HG03159 (cell line): Measurements from ENCODE around the gene GRK5.

Experiments used
- ATAC-seq: cut with Tn5 transposase; IDR thresholded peaks from one replicate; pipeline ENCODE4 v1.9.1; 2021; ENCODE audit warnings: mild to moderate bottlenecking, moderate library complexity; ENCODE audit not compliant: unreplicated experiment

Gene GRK5

DNA sequence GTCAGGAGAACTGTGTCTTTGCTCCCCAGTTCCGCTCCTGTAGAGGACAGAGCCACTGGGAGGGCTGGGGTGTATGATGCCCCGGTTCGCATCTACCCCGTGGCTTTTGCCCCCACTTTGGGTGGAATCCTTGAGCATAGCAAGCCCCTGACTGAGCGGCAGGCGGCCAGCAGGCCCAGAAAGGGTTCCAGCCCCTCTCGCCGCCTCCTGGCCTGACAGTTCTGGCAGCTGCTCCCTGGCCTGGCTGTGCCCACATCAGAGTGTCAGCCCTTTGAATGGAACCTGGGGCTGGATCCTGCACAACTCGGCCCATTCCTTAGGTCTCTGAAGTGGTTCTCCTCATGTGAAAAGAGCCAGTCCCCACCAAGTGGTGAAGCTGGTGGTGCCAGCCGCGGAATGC, 106.7 kb downstream of the GRK5 start:
- ATAC-seq = no peak

DNA sequence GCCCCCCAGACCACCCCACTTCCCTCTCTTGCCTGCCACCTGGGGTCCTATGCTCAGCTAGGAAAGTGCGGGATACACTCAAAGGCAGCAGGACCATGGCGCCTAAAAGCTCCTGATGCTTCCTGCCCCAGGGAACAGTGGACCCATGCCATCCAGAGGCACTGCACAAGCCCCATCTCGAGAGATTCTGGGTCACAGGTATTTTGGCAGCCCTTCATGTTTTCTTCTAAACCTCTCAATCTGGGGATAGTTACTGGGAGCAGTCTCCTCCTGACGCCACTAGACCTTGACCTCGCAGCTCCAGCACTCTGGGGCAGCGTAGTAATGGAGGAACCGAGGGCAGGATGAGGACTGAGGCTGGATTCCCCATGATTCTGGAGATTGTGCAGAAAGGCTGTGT, 107.1 kb downstream of the GRK5 start:
- ATAC-seq = no peak

DNA sequence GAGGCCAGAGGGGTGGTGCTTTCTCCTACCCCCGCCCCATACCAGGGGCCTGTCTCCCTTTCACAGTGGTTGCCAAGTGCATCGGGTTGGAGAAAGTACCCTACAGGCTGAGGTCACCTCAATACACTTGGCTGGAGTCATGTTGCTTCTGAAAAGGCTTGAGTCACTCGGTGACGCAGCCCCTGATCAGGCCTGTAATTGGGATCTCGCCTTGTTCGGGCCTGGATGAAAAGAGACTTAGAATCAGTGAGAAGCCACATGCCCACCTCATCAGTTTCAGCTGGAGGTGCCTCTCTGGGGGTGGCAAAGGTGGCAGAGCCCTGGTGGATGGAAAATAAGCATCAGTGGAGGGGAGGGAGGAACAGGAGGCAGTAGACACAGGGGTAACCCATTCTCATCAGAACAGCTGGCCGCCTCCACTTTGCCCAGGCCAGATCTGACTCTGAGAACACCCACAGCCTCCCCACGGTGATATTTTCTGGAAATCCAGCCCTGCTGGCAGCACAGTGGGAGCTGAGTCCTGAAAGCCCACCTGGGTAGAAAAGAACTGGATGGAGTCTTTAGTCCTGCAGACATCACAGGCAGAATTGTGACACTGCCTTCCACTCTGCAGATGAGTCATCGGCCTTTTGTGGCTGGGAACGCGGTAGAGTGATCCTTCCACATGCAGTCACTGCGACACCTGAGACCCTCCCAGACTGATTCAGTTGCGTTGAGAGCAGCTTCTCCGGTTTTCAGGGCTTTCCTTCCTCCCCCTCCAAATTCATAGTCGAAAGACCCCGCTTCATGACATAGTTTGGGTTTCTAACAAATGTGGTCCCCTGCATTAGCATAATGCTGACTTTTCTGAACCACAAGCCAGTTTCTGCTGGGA, 108.0 kb downstream of the GRK5 start:
- peak; percentile 57 for ATAC-seq

DNA sequence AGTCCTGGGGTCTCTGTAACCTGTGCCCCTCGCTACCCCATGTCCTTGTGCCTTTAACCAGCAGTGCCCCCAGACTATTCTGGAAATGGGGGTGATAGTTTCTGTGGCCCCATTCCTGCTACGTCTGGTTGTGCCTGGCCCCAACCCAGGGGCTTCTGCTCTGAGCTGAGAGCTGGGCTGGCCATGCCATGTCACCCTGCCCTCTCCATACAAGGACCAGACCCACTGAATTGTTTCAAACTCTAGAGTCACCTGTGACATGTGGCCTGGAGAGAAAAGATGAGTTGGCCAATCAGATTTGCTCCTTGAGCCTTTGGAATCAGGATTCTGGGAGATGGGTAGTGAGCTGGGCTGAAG, 108.6 kb downstream of the GRK5 start:
- no peak for ATAC-seq

DNA sequence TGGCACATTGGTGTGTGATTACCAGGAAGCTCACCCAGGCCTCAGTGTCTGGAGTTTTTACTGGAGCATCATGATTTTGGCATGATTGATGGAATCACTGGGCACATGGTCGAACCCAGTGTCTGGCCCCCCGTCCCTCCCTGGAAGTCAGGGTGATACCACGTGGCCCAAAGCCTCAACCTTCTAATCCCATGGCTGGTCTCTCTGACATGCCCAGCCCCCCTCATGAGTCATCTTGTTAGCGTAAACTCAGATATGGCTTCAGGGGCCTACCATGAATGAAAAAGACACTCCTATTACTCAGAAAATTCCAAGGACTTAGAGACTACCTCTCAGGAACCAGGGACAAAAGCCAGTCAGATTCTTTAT, 109.3 kb downstream of the GRK5 start:
- ATAC-seq = no peak

DNA sequence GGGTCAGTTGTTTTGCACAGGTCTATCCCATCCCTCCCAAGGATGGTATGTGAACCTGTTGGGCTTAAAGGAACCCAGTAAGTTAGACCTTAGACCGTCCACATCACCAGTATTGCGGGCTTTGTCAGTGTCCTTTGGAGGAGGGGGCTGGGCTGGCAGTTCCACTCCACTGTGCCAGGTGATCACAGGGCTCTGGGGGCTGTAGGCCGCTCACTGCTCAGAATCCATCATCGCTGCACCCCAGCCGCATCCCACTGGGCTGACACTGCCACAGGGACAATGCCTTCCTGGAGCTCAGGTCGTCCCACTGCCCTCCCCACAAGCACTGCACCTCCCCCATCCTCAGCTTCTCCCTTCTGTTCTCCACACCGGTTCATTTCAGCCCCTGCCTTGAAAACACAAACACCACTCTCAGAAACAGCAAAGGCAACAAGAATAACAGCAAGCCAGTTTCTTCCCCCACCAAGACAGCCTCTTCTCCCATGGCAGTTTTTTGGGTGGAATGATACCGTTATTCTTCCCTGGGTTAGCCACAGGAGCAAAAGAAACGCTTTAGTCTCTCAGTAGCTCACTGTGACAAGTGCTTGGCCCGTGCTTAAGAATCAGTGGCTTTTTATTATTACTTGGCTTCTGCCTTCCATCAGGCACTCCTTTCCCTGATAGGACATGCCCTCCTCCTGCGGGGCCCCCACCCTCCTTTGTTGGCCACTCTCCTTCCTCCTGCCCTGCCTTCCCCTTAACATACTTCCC, 111.2 kb downstream of the GRK5 start:
- no peak for ATAC-seq

DNA sequence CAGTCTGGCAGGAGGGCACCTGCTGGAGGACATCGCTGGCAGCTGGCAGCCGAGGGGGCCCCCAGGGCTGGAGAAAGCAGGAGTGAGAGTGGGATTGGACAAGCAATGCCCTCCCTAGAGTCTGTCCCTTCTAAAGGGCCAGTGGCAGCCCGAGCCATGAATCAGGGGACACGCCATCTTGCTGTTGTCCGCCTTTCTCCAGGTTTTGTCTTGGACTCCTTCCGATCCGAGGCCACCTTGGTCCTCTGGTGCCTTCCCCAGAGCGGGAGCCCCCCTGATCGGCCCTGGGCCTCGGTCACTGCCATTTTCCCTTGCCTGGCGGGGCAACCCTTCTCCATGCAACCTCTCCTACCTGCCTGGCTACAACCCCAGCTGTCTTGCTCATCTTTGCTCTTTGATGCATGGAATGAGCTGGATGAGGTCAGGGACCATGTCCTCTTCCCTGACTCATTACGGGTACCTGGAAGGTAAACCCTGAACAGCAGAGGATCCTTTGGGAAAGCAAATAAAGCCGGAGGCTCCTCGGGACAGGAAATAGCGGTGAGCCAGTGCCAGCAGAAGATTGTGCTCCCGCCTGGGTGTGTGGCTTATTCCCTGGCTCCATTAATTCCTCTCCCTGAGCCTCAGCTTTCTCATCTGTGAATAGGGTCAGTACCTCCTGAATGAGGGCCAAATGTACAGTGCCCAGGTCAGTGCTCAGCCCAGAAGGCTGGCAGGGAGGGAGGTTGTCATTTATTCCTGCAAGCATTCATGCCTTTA, 112.0 kb downstream of the GRK5 start:
- no peak for ATAC-seq

DNA sequence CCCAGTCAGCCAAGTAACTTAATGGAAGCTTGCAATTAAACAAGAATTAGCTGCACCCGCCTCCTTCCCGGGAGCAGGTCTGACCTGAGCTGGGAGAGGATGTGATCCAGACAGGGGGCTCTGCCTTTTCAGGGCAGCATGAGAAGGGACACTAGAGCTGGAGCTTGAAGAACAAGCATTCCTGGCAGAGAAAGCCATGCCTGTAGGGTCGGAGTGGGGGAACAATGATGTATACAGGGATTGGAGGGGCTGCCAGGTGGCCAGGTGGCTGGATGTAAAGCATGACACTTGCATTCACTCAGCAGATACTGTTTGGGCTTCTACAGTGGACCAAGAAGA, 112.5 kb downstream of the GRK5 start:
- no peak for ATAC-seq

DNA sequence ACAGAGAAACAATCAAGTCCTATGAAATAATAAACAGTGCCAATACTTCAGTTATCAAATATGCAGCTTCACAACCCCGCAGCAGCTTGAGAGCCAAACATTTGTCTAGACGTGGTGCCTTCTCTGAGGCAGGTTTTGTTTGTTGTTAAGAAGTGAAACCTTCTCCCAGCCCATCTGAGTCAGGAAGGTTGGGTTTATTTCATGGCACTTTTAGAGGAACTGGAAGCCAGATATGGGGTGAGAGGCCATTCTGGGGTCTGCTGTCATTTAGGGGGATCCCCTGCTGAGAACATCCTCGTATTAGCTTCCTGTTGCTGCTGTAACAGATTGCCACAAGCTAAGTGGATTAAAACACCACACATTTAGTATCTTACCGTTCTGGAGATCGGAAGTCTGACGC, 113.6 kb downstream of the GRK5 start:
- ATAC-seq = no peak

DNA sequence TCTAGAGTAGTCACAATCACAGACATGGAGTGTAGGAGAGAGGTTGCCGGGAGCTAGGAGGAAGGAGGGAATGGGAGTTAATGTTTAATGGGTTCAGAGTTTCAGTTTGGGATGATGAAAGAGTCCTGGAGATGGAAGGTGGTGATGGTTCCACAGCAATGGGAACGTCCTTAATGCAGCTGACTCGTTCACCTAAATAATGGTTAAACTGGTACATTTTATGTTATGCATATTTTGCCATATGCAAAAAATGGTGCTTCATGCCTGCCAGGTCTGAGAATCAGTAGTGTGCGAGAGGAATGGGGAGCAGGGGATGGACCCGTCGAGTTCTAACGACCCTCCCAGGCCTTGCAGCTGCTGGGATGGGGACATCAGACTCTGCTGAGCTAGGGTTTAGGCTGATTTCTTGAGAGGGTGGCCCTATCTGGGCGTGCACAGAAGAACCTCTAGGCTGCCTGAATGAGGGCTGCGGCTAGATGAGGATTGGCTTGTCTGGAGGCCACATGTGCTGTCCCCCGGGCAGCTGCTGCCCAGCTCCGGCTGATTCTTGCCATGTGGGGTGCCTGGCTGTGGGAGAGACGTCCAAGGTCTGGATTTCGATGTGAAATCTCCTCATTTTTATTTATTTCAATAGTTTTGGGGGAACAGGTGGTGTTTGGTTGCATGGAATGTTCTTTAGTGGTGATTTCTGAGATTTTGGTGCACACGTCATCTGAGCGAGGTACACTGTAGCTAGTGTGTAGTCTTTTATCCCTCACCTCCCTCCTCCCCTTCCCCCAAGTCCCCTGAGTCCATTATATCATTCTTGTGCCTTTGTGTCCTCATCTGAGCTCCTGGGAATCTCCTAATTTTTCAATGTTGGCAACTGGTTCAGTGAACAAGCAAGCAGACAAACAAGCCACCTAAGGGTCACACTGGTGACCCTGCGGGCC, 116.0 kb downstream of the GRK5 start:
- no peak for ATAC-seq

DNA sequence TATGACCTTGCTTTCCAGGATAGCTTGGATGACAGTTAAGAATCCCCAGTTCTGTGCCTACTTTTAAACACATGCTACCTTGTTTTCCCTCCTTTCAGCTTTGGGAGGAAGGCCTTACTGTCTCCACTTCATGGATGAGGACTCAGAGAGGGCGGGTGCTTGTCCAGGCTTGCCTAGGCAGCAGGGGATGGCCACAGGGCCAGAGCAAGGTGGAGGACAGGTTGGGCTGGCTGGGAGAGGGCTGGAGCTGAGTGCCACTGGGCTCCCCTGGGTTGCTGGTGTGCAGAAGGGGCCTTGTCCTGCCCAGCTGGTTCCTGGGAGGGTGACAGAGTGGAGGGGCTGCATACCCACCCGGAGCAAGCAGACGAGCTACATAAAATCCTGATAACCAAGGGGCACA, 117.8 kb downstream of the GRK5 start:
- no peak for ATAC-seq

DNA sequence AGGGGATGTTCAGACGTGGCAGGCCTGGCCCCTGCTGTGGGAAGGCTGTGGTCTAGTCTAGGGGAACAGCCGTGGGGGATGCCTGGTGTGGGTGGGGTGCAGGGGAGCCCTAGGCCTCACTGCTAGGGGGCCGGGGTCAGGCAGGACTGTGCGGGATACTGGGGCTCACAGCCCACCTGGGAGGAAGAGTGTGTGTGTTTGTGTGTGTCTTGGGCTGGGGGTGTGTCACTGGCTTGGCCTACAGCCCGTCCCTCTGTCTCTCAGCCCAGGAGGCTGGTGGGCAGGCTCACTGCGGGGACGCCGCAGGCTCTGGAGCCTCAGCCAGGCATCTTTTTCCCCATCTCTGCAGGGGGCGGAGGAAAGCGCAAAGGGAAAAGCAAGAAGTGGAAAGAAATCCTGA, 118.8 kb downstream of the GRK5 start:
- no peak for ATAC-seq

DNA sequence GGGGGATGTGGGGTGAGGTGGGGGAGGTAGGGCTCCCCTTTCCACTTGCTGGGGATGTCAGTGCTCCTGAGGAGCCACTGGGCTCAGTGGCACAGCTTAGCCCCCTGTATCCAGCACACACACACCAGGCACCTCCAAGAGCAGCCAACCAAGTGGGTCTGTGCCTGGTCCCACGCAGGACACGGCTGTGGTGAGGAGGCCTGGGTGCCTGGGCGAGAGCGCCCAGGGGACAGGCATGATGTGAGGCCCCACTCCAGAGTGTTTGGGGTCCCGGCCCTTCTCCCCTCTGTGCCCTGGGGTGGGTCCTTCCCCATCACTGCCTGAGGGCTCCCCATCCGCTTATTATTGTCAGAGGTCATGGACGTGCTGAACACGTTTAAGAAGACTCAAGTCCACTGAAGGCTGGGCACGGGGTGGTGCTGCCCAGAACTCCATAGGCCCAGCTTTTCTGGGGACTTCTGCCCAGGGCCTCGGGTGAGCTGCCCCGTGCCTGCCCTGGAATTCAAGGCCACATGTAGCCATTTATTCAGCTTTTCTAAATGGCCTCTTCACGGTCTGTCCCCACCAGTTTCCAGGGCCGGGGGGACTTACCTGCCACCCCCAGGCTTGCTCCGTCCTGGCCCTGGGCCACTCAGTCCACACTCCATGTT, 119.8 kb downstream of the GRK5 start:
- ATAC-seq = no peak

DNA sequence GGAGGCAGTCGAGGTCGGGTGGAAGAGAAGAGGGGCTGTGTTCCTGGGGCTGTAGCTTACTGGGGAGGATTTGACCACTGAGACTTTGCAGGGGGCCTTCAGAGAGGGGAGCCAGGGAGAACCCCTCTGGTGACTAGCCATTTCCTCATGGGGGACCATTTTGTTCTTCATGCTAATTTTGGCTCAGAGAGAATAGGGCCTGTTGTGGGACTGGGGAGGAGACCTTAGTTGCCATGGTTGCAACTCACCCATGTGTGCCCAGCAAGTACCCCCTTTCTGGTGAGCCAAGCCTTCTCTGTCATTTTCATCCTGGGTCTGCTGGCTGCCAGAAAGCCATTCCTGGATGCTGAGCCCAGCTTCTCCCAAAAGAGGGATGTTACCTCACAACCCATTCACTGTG, 120.9 kb downstream of the GRK5 start:
- no peak for ATAC-seq

DNA sequence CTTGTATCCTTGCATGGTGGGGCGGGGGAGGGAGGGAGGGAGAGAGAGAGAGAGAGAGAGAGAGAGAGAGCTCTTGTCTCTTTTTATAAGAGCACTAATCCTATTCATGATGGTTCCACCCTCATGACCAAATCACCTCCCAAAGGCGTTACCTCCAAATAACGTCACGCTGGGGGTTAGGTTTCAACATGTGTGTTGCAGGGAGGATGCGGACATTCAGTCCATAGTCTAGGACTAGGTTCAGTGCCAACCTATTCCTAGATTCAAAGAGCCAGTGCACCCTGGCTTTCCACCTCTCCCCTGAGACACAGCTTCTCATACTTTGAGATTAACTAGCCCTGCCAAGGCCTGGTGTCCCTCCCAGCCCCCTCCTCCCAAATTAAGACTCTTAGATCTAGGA, 123.0 kb downstream of the GRK5 start:
- ATAC-seq = no peak

DNA sequence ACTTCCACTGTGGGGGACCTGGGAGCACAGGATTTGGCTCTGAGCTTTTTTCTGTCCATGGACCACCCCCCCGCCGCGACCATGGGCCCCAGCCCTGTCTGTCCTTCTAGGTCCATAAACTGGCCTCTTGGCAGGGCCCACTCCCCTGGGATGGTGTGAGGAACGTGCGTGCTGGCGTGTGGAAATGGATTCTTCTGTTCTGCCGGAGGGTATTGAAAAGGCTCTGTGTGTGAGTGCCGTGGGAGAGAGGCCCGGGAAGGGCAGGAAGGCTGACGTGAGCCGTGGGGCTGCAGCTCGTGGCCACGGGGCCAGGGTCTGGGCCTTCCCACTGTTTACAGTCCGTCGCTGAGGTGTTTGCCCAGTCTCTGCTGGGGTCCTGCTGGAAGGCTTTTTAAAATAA, 123.7 kb downstream of the GRK5 start:
- ATAC-seq = no peak

DNA sequence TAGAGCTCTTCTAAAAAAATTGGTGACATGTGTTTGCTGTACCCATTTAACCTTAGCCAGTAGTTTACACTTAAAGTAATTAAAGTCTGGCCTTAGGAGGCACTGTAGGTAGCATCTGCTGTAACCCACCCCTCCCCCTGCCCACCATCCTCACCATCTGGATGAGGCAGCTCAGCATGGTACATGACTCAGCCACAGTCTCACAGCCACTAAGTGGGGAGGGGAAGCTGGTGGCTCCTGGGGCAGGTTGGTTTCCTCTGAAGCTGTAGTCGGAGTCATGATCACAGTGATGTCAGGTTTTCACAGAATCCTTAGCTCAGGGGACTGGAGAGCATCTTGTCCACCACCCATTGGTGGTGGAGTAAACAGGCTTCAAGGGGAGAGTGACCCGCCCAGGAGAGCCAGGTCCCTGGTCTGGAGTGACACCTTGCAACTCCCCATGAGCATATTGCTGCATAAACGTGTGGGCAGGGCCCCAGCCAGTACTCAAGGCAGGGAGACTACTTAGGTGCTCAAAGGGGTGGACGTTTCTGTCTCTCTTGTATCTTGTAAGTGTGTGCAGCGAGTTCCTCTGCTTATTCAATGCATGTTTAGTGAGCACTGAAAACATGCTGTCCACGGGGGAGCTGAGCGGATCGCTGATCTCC, 125.9 kb downstream of the GRK5 start:
- no peak for ATAC-seq

DNA sequence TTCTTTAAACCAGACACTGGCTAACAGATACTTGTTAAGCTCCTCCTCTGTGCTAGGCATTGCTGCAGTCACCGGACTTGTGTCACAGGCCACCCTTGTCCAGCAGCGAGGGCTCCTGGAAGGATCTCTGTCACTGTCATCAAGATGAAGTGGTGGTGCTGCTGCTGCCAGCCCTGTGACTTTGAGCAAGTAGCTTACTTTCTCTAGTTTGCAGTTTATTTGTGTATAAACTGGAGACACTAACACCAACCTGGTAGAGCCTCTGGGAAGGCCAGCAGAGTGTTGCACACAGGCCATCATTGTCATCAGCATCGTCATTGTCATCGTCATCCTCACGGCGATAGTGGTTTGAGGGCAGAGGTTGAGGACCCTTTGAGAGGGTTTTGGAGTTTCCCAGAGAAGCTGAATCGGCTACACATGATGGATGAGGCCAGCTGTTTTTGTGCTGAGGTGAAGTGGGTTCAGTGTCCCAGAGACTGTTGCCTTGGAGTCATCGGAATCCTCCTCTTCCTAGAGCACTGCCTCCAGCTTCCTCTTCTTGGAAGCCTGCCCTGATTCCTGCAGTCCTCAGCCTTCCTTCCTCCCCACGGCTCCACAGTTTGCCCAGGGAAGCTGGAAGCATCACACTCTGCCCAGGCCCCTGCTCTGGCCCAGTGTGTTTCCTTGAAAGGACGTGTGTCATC, 128.4 kb downstream of the GRK5 start:
- no peak for ATAC-seq

DNA sequence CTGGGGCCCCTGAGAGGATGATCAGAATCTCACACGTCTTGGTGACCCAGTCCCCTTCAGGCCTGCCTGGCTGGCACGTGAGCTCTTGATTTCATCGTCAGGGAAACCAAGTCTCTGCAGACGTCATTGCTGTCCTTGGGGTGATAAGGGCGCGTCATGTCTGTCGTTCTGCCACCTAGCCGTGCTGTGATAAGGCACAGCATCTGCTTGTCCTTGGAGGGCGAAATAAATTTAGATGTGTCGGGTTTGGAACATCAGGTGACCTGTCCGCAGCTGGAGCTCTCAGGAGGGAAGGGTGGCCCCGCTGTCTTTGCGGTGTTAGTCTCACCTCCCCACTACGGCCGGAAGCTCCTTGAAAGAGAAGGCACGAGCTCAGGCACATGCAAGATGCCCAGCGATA, 129.2 kb downstream of the GRK5 start:
- no peak for ATAC-seq
